IMR-90 (cell line): ENCODE results near the gene CPN1. TPM values are rescaled to one million over a fixed set of nuclear protein-coding genes. Genes with fewer than 3 reads are reported as not detected.

ENCODE experiments used
- ATAC-seq: fragments of 200-7000 bp; cut with Tn5 transposase; 2 replicates; pipeline ENCODE4 v1.9.1; 2020; ENCODE audit warnings: low read depth, mild to moderate bottlenecking, moderate library complexity
- BruUV-seq: library from RNA; stranded (reverse); fragments of 400-500 nt; replicated peaks from 2 replicates; lab custom pipeline; 2021; lab: Mats Ljungman, UMichigan
- CTCF ChIA-PET: fragments of 300-600 bp; formaldehyde crosslinking; extraction: SDS; loops from one replicate; lab custom pipeline; 2021; ENCODE audit warnings: antibody characterized with exemption; lab: Yijun Ruan, JAX
- POLR2A ChIA-PET: fragments of 300-600 bp; sonication (Branson Sonifier 250); formaldehyde crosslinking; loops from one replicate; lab custom pipeline; 2022; ENCODE audit warnings: antibody characterized with exemption; ENCODE audit not compliant: unreplicated experiment; lab: Charles Lee
- DNase-seq: peaks from one replicate; pipeline ENCODE4 v3.0.0; 2013
- H2AFZ ChIP-seq: replicated peaks from 2 replicates; pipeline ENCODE3; 2013; ENCODE audit warnings: low read length, mild to moderate bottlenecking; ENCODE audit not compliant: poor library complexity
- H2AK5ac ChIP-seq: 2 replicates; pipeline ENCODE4 v1.6.1; 2013; ENCODE audit warnings: low read depth, low read length, inconsistent platforms
- H2AK9ac ChIP-seq: replicated peaks from 2 replicates; pipeline ENCODE3; 2013; ENCODE audit warnings: mild to moderate bottlenecking, low read depth, low read length, moderate library complexity; ENCODE audit not compliant: poor library complexity
- H2BK120ac ChIP-seq: 2 replicates; pipeline ENCODE4 v1.6.1; 2013; ENCODE audit warnings: low read depth, low read length, inconsistent platforms
- H2BK15ac ChIP-seq: 3 replicates; pipeline ENCODE4 v1.6.1; 2013; ENCODE audit warnings: low read depth, low read length, inconsistent platforms
- H2BK20ac ChIP-seq: 2 replicates; pipeline ENCODE4 v1.6.1; 2013; ENCODE audit warnings: low read depth, mild to moderate bottlenecking, inconsistent platforms, low read length, moderate library complexity
- H2BK5ac ChIP-seq: 2 replicates; pipeline ENCODE4 v1.6.1; 2013; ENCODE audit warnings: mild to moderate bottlenecking, low read depth, low read length, inconsistent platforms; ENCODE audit not compliant: poor library complexity, severe bottlenecking
- H3K14ac ChIP-seq: replicated peaks from 2 replicates; pipeline ENCODE4 v1.6.1; 2013; ENCODE audit warnings: low read depth, low read length, inconsistent platforms
- H3K18ac ChIP-seq: 2 replicates; pipeline ENCODE4 v1.6.1; 2013; ENCODE audit warnings: low read depth, low read length, control low read depth
- H3K23ac ChIP-seq: 2 replicates; pipeline ENCODE4 v1.6.1; 2013; ENCODE audit warnings: low read depth, low read length, inconsistent platforms
- H3K27ac ChIP-seq: 2 replicates; pipeline ENCODE4 v1.5.1; 2013; ENCODE audit warnings: mild to moderate bottlenecking, control low read depth, low read length; ENCODE audit not compliant: insufficient read depth
- H3K27me3 ChIP-seq: 2 replicates; pipeline ENCODE4 v1.6.1; 2013; ENCODE audit warnings: low read length; ENCODE audit not compliant: control insufficient read depth, insufficient read depth
- H3K36me3 ChIP-seq: 2 replicates; pipeline ENCODE4 v1.6.1; 2013; ENCODE audit warnings: low read length, mixed read lengths; ENCODE audit not compliant: control insufficient read depth, insufficient read depth
- H3K4ac ChIP-seq: 2 replicates; pipeline ENCODE4 v1.6.1; 2013; ENCODE audit warnings: low read depth, low read length, inconsistent platforms
- H3K4me1 ChIP-seq: 2 replicates; pipeline ENCODE4 v1.6.1; 2013; ENCODE audit warnings: low read length, mixed read lengths; ENCODE audit not compliant: control insufficient read depth, insufficient read depth
- H3K4me2 ChIP-seq: 2 replicates; pipeline ENCODE4 v1.6.1; 2013; ENCODE audit warnings: low read depth, mild to moderate bottlenecking, control low read depth, low read length, moderate library complexity
- H3K4me3 ChIP-seq: 2 replicates; pipeline ENCODE4 v1.5.1; 2013; ENCODE audit warnings: low read depth, mild to moderate bottlenecking, control low read depth, low read length, moderate library complexity; ENCODE audit not compliant: insufficient read depth
- H3K56ac ChIP-seq: 2 replicates; pipeline ENCODE4 v1.6.1; 2013; ENCODE audit warnings: low read length, inconsistent platforms; ENCODE audit not compliant: insufficient read depth; ENCODE audit errors: extremely low read depth
- H3K79me1 ChIP-seq, 2 experiments: 2 replicates each; pipeline ENCODE4 v1.6.1; 2013; ENCODE audit warnings: low read length in 2 of 2, inconsistent platforms in 1 of 2, low read depth in 1 of 2
- H3K9ac ChIP-seq: 2 replicates; pipeline ENCODE4 v1.6.1; 2013; ENCODE audit warnings: low read depth, low read length, control low read depth
- H3K9me1 ChIP-seq: 2 replicates; pipeline ENCODE4 v1.6.1; 2013; ENCODE audit warnings: low read length, inconsistent platforms; ENCODE audit not compliant: insufficient read depth
- H3K9me3 ChIP-seq: 2 replicates; pipeline ENCODE4 v1.6.1; 2013; ENCODE audit warnings: low read length; ENCODE audit not compliant: control insufficient read depth, insufficient read depth
- H4K20me1 ChIP-seq: 2 replicates; pipeline ENCODE4 v1.6.1; 2013; ENCODE audit warnings: low read length, inconsistent platforms; ENCODE audit not compliant: insufficient read depth
- H4K5ac ChIP-seq: 2 replicates; pipeline ENCODE4 v1.6.1; 2013; ENCODE audit warnings: mild to moderate bottlenecking, low read depth, low read length, control low read depth
- H4K8ac ChIP-seq, 2 experiments: 2 replicates each; pipeline ENCODE4 v1.6.1; 2013; ENCODE audit warnings: low read depth in 2 of 2, low read length in 2 of 2, control low read depth in 1 of 2, inconsistent platforms in 1 of 2
- H4K91ac ChIP-seq: 2 replicates; pipeline ENCODE4 v1.6.1; 2013; ENCODE audit warnings: low read depth, low read length, inconsistent platforms; ENCODE audit not compliant: insufficient read depth
- BHLHE40 ChIP-seq: fragments of 150-350 bp; IDR thresholded peaks from 2 replicates; pipeline ENCODE4 v1.6.1; 2016; ENCODE audit warnings: mild to moderate bottlenecking, low read depth, low read length
- CEBPB ChIP-seq: IDR thresholded peaks from 2 replicates; pipeline ENCODE4 v1.6.1; 2012; ENCODE audit warnings: low read depth, low read length, improper control_type of control experiment
- CHD1 ChIP-seq: IDR thresholded peaks from 2 replicates; pipeline ENCODE4 v1.6.1; 2012; ENCODE audit warnings: low read depth, low read length, improper control_type of control experiment
- CTCF ChIP-seq: conservative IDR thresholded peaks from 2 replicates; pipeline ENCODE4 v1.5.1; 2012; ENCODE audit warnings: mild to moderate bottlenecking, low read depth, low read length, improper control_type of control experiment
- FOS ChIP-seq: fragments of 150-350 bp; IDR thresholded peaks from 2 replicates; pipeline ENCODE4 v1.6.1; 2016; ENCODE audit warnings: low read depth, low read length
- MAFK ChIP-seq: IDR thresholded peaks from 2 replicates; pipeline ENCODE4 v1.6.1; 2012; ENCODE audit warnings: low read depth, low read length, improper control_type of control experiment
- MAZ ChIP-seq: IDR thresholded peaks from 2 replicates; pipeline ENCODE4 v1.6.1; 2012; ENCODE audit warnings: low read depth, mild to moderate bottlenecking, low read length, improper control_type of control experiment, moderate library complexity, borderline replicate concordance
- MXI1 ChIP-seq: IDR thresholded peaks from 2 replicates; pipeline ENCODE4 v1.6.1; 2012; ENCODE audit warnings: low read depth, mild to moderate bottlenecking, low read length, moderate library complexity, borderline replicate concordance
- NFE2L2 ChIP-seq: fragments of 150-350 bp; IDR thresholded peaks from 2 replicates; pipeline ENCODE4 v1.6.1; 2016; ENCODE audit warnings: low read depth, mild to moderate bottlenecking, low read length
- POLR2A ChIP-seq: IDR thresholded peaks from 2 replicates; pipeline ENCODE4 v1.6.1; 2012; ENCODE audit warnings: mild to moderate bottlenecking, low read depth, low read length
- RAD21 ChIP-seq: IDR thresholded peaks from 2 replicates; pipeline ENCODE4 v1.6.1; 2012; ENCODE audit warnings: low read length, improper control_type of control experiment
- RCOR1 ChIP-seq: IDR thresholded peaks from 2 replicates; pipeline ENCODE4 v1.6.1; 2012; ENCODE audit warnings: mild to moderate bottlenecking, low read length, improper control_type of control experiment; ENCODE audit not compliant: insufficient replicate concordance
- RFX5 ChIP-seq: IDR thresholded peaks from 2 replicates; pipeline ENCODE4 v1.8.0; 2012; ENCODE audit warnings: low read depth, mild to moderate bottlenecking, low read length, moderate library complexity
- SMC3 ChIP-seq: fragments of 150-350 bp; IDR thresholded peaks from 2 replicates; pipeline ENCODE4 v1.6.1; 2016; ENCODE audit warnings: low read depth, mild to moderate bottlenecking, antibody characterized with exemption, low read length, moderate library complexity
- WGBS, 2 experiments: methylation state at CpG; one replicate each; pipeline versions ENCODE4 v1.1.5 to v1.1.7; 2013; ENCODE audit warnings: missing lambda C conversion rate in 2 of 2; ENCODE audit not compliant: insufficient read length in 1 of 2; ENCODE audit errors: extremely low coverage in 2 of 2; 5-methylcytosine and 5-hydroxymethylcytosine counted together
- dilution Hi-C: fragments of 300-500 bp; cut with HindIII; formaldehyde crosslinking; loops from one replicate; pipeline ENCODE4 v1.14.3; 2018; ENCODE audit warnings: low sequenced_read_pairs; ENCODE audit not compliant: unreplicated experiment
- in situ Hi-C: fragments of 300-500 bp; cut with MboI; formaldehyde crosslinking; loops from 3 replicates; pipeline ENCODE4 v1.14.3; 2019; ENCODE audit warnings: low sequenced_read_pairs, inconsistent platforms, mixed read lengths
- intact Hi-C: fragments of 100-400 bp; cut with micrococcal nuclease; formaldehyde crosslinking; loops from 2 replicates; pipeline ENCODE4 v1.10.0; 2022
- polyA plus RNA-seq, 3 experiments: library from polyadenylated mRNA; depleted of rRNA; stranded (reverse); fragments of >200 nt; gene quantifications; 2 replicates each; pipeline ENCODE4 v1.2.3, GENCODE V29; 2012; ENCODE audit warnings: low replicate concordance in 1 of 3
- total RNA-seq: library from RNA; depleted of rRNA; stranded (reverse); fragments of >200 nt; gene quantifications from 2 replicates; pipeline ENCODE4 v1.2.3, GENCODE V29; 2012
- TF ChIP-seq, protein P1 (sequence below): fragments of 150-350 bp; IDR thresholded peaks from 2 replicates; pipeline ENCODE4 v1.6.1; 2016; ENCODE audit warnings: low read depth, mild to moderate bottlenecking, low read length, moderate library complexity, borderline replicate concordance
- TF ChIP-seq, protein P2 (sequence below): fragments of 150-350 bp; IDR thresholded peaks from 2 replicates; pipeline ENCODE4 v1.6.1; 2017; ENCODE audit warnings: mild to moderate bottlenecking, antibody characterized with exemption, low read length, low read depth

CPN1 gene
- total and polyA plus RNA-seq, 2 of the 4 experiments (the other 2 are of a cell fraction) = not detected

GRCh38 chr10:100067466-100067865, 14.2 kb downstream of the CPN1 start:
- Histone ChIP-seq H3K27ac (no peak overlapping the region), H3K36me3 (no peaks in the 10 kb centered on the region), H4K8ac (no peak overlapping the region), H3K4ac (no peak overlapping the region), H3K9ac (no peak overlapping the region), H4K5ac (no peak overlapping the region), H3K18ac (no peak overlapping the region), H2AK5ac (no peak overlapping the region), H3K79me1 (no peaks in the 10 kb centered on the region), H2AK9ac (no peak overlapping the region), H3K4me2 (no peak overlapping the region), H3K23ac (no peak overlapping the region), H4K91ac (no peak overlapping the region), H3K9me3 (no peaks in the 10 kb centered on the region), H2BK15ac (no peak overlapping the region), H3K56ac (no peak overlapping the region), H2BK120ac (no peak overlapping the region), H2BK5ac (no peak overlapping the region), H4K20me1 (no peaks in the 10 kb centered on the region), H3K14ac (no peak overlapping the region), H2BK20ac (no peak overlapping the region), H3K27me3 (peaks cover 10% of the 10 kb centered on the region), H2AFZ (no peak overlapping the region), H3K9me1 (no peaks in the 10 kb centered on the region), H3K4me1 (no peaks in the 10 kb centered on the region), H3K4me3 (no peak overlapping the region)
- in situ Hi-C loops = no loop called here
- ATAC-seq = no peak
- dilution Hi-C loops = no loop called here
- no peak for DNase-seq
- WGBS, 2 experiments = no CpG with 5 or more reads among the region's 1 CpG
- TF ChIP-seq BHLHE40 (no peak), CTCF (no peak), CHD1 (no peak), MAFK (no peak), MXI1 (no peak), RCOR1 (no peak), CEBPB (no peak), RAD21 (no peak), POLR2A (no peak), RFX5 (no peak), FOS (no peak), SMC3 (no peak), NFE2L2 (no peak), MAZ (no peak)
- TF ChIP-seq, protein P1, sequence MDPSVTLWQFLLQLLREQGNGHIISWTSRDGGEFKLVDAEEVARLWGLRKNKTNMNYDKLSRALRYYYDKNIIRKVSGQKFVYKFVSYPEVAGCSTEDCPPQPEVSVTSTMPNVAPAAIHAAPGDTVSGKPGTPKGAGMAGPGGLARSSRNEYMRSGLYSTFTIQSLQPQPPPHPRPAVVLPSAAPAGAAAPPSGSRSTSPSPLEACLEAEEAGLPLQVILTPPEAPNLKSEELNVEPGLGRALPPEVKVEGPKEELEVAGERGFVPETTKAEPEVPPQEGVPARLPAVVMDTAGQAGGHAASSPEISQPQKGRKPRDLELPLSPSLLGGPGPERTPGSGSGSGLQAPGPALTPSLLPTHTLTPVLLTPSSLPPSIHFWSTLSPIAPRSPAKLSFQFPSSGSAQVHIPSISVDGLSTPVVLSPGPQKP = no peak
- TF ChIP-seq, protein P2, sequence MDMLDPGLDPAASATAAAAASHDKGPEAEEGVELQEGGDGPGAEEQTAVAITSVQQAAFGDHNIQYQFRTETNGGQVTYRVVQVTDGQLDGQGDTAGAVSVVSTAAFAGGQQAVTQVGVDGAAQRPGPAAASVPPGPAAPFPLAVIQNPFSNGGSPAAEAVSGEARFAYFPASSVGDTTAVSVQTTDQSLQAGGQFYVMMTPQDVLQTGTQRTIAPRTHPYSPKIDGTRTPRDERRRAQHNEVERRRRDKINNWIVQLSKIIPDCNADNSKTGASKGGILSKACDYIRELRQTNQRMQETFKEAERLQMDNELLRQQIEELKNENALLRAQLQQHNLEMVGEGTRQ = no peak
- POLR2A ChIA-PET = no interaction called here
- intact Hi-C loops = no loop called here
- CTCF ChIA-PET = no interaction called here
- BruUV-seq = no TSS peak
